Activated naive CD8-positive, alpha-beta T cell treated with anti-CD3 and anti-CD28 coated beads, Interleukin-2, amount 10 ng/mL, durations not matched to agents 7 days and 5 days (primary cell): ENCODE data around the gene CC2D1A. TPM values are rescaled to one million over a fixed set of nuclear protein-coding genes. Genes with fewer than 3 reads are reported as not detected.

Source experiments
- ATAC-seq: fragments of 150-1000 bp; cut with Tn5 transposase; one replicate; pipeline ENCODE4 v1.10.0; 2021; ENCODE audit warnings: low read depth, moderate library complexity
- POLR2A ChIA-PET: fragments of 350-600 bp; sonication (Branson Sonifier 250); formaldehyde crosslinking; loops from one replicate; lab custom pipeline; 2021; ENCODE audit warnings: antibody characterized with exemption; lab: Charles Lee
- DNase-seq: peaks from one replicate; pipeline ENCODE4 v3.0.0; 2021
- H3K27ac Mint-ChIP-seq: one replicate; pipeline ENCODE4 v1.8.0; 2022; ENCODE audit warnings: mild to moderate bottlenecking, mixed read lengths
- H3K27me3 Mint-ChIP-seq: one replicate; pipeline ENCODE4 v1.8.0; 2022; ENCODE audit warnings: mild to moderate bottlenecking, moderate library complexity, mixed read lengths
- H3K36me3 Mint-ChIP-seq: one replicate; pipeline ENCODE4 v1.8.0; 2021; ENCODE audit warnings: mild to moderate bottlenecking, mixed read lengths
- H3K4me1 Mint-ChIP-seq: one replicate; pipeline ENCODE4 v1.8.0; 2021; ENCODE audit warnings: mixed read lengths
- H3K4me3 Mint-ChIP-seq: one replicate; pipeline ENCODE4 v1.8.0; 2022; ENCODE audit warnings: mild to moderate bottlenecking, moderate library complexity, mixed read lengths
- H3K9me3 Mint-ChIP-seq: one replicate; pipeline ENCODE4 v1.8.0; 2021; ENCODE audit warnings: mixed read lengths
- total RNA-seq, 2 experiments: library from RNA; stranded (reverse); gene quantifications; one replicate each; pipeline ENCODE4 v1.2.3, GENCODE V29; 2021

The CC2D1A gene
- total RNA-seq, 2 experiments from 2014 or later = 34.7 to 34.8 TPM

- Mint-ChIP-seq H3K4me1 (peaks cover 42% of the 10 kb centered on the region), H3K9me3 (no peaks in the 10 kb centered on the region), H3K27ac (peak overlapping the region; percentile 66), H3K4me3 (peak overlapping the region; percentile 62), H3K27me3 (no peaks in the 10 kb centered on the region), H3K36me3 (no peaks in the 10 kb centered on the region)
- POLR2A ChIA-PET = interaction anchor here (0.5 to 3.8 kb wide), 18 partner anchors 24 to 255 kb away, joined by 3 to 19 read pairs (median 3); partner anchors contain the start of genes ASF1B, BRME1, CC2D1A and DCAF15
- ATAC-seq = peak; percentile 10
- peak; percentile 67 for DNase-seq
Measured at GRCh38 chr19:13881692-13882418, 24.1 kb upstream of the CC2D1A start.

GRCh38 chr19:13882419-13882795 lies 23.6 kb upstream of the CC2D1A start:
- ATAC-seq (no peak), DNase-seq (no peak)
- Mint-ChIP-seq H3K9me3 (no peaks in the 10 kb centered on the region), H3K27me3 (no peaks in the 10 kb centered on the region), H3K27ac (peak overlapping the region; percentile 66), H3K4me3 (peak overlapping the region; percentile 62), H3K36me3 (no peaks in the 10 kb centered on the region), H3K4me1 (peaks cover 47% of the 10 kb centered on the region)
- POLR2A ChIA-PET = interaction anchor here (0.9 to 3.8 kb wide), 13 partner anchors 23 to 254 kb away, joined by 3 to 19 read pairs (median 3); partner anchors contain the start of genes ASF1B, BRME1, CC2D1A and DCAF15

GRCh38 chr19:13882836-13883235 lies 23.2 kb upstream of the CC2D1A start:
- ATAC-seq = no peak
- H3K9me3 Mint-ChIP-seq = no peaks in the 10 kb centered on the region
- H3K27ac Mint-ChIP-seq = no peak overlapping the region
- H3K36me3 Mint-ChIP-seq = no peaks in the 10 kb centered on the region
- H3K27me3 Mint-ChIP-seq = no peaks in the 10 kb centered on the region
- peaks cover 49% of the 10 kb centered on the region for H3K4me1 Mint-ChIP-seq
- POLR2A ChIA-PET = interaction anchor here (0.6 to 3.8 kb wide), 9 partner anchors 11 to 254 kb away, joined by 3 to 19 read pairs (median 4); partner anchors contain the start of genes ASF1B, BRME1, CC2D1A and MISP3
- DNase-seq = no peak
- H3K4me3 Mint-ChIP-seq = peak overlapping the region; percentile 42

DNA sequence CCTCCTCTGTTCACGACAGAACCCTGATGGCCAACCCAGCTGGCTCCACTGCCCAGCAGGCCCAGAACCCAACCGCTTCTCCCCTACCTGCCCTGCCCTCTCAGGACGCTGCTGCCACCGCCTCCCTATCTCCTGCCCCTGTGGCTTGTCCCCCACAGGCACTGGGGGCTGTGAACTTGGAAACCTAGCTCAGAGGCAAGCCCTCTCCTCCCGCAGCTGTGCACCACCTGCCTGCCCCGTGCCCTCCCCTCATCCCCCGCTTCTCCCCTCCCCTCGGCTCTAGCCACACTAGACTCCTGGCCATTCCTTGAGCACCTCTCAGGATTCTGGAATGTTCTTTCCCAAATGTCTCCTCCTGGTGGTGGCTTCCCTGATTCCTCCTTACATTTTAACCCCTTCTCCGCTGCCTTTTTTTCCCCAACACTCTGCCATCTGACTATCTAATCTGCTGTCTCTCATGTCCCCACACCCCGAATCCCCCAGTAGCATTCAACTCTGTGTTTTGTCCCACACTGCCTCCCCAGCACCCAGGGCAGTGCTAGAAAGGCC lies 22.4 kb upstream of the CC2D1A start:
- no peak for ATAC-seq
- Mint-ChIP-seq H3K27me3 (no peaks in the 10 kb centered on the region), H3K9me3 (no peaks in the 10 kb centered on the region), H3K27ac (peak overlapping the region; percentile 33), H3K4me1 (peaks cover 49% of the 10 kb centered on the region), H3K4me3 (no peak overlapping the region), H3K36me3 (no peaks in the 10 kb centered on the region)
- POLR2A ChIA-PET = interaction anchor here (0.6 to 2.0 kb wide), 4 partner anchors 11 to 164 kb away, joined by 3 to 6 read pairs (median 4); partner anchors contain the start of genes BRME1 and CC2D1A
- no peak for DNase-seq

DNA sequence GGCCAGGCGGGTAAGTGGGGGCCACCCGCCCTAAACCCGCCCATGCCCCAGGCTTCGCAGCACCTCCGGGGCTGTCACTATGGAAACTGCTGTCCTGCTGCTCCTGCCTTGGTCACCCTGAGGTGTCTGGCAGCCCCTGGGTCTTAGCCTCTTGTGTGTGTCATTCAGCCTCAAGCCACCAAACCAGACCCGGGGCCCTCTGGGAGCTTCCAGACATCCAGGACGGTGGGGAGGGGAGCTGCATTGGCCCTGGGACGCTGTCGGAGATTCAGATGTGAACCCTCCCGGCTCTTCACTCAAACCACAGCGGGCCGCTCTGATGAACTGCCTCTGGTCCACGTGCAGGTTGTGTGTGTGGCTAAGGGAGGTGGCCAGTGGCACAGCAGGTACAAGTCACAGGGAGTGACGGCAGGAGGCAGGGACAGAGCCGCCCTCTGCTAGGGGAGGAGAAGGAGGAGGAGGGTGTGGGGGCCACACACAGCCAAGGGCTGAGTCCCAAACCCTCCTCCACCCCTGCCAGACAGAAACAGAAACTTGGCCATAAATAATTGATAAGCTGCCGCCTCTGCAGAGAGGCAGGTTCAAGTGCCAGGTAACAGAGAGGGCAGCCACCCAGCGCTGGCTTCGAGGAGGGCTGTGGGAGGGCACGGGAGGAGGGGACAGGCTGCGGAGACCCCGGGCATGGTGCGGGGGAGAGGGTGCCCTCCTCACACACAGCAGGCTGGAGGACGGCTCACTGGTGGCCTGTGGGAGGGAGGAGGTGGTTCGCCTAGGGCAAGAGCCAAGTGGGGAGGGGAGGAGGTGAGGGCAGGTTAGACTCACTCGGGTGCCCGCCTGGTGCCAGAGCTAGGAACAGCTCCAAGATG lies 21.0 kb upstream of the CC2D1A start:
- DNase-seq (no peak), ATAC-seq (no peak)
- H3K4me1 Mint-ChIP-seq = peaks cover 48% of the 10 kb centered on the region
- H3K27ac Mint-ChIP-seq = no peak overlapping the region
- POLR2A ChIA-PET = interaction anchor here (2.5 kb wide), 1 partner anchor 147 kb away, joined by 6 read pairs; the partner anchor contains the start of gene IL27RA
- H3K36me3 Mint-ChIP-seq = no peaks in the 10 kb centered on the region
- H3K4me3 Mint-ChIP-seq = no peak overlapping the region
- no peaks in the 10 kb centered on the region for H3K27me3 Mint-ChIP-seq
- H3K9me3 Mint-ChIP-seq = no peaks in the 10 kb centered on the region

DNA sequence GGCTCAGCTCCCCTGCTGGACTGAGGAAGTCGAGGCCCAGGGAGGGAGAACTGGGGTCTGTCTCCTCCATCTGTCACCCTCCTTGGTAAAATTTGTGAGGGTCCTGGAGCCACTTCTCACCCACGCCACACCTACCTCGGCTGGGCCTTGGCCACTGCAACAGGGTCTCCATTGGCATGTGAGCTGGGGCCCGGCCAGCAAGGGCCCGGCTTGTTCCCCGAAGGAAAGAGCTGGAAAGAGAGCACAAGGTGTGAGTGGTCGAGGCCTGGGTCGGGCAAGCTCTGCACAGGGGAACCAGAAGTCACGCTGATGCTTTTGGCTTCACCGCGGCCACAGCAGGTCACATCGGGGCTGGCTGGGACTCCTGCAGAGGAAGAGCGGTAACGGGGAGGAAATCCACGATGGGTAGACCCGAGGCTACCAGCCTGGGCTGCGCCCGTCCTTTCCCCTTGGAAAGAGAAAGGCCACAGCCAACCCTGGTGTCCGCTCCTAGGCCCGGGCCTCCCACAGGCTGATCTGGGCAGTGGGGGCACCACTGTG lies 20.1 kb upstream of the CC2D1A start:
- peaks cover 41% of the 10 kb centered on the region for H3K4me1 Mint-ChIP-seq

DNA sequence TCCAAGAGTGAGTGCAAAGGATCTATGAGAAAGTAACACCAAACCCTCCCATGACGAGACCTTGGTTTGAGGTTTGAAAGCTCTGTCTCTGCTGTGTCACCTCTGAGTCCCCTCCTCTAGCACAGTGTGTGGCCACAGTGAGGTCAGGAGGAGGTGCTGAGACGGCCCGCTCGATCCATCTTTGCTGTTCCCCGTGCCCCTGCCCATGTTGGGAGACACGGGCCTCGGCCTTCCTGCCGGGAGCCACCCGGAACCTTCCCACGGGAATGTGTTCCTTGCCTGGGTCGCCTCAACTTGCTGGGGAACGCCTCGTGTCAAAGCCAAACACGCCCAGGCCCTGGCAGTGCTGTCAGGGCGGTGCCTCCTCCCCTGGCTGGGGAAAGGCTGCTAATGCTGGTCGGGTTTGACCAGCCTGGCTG lies 19.0 kb upstream of the CC2D1A start:
- peaks cover 30% of the 10 kb centered on the region for H3K4me1 Mint-ChIP-seq
- no peaks in the 10 kb centered on the region for H3K27me3 Mint-ChIP-seq
- ATAC-seq = peak; percentile 67
- POLR2A ChIA-PET = interaction anchor here (0.7 to 2.5 kb wide), 2 partner anchors 11 to 145 kb away, joined by 6 read pairs; partner anchors contain the start of gene IL27RA
- no peaks in the 10 kb centered on the region for H3K36me3 Mint-ChIP-seq
- no peak overlapping the region for H3K27ac Mint-ChIP-seq
- DNase-seq = no peak
- no peaks in the 10 kb centered on the region for H3K9me3 Mint-ChIP-seq
- H3K4me3 Mint-ChIP-seq = no peak overlapping the region

More for the DNA sequence above, 20.1 kb upstream of the CC2D1A start:
- Mint-ChIP-seq H3K9me3 (no peaks in the 10 kb centered on the region), H3K36me3 (no peaks in the 10 kb centered on the region), H3K27ac (peak overlapping the region; percentile 42), H3K4me3 (no peak overlapping the region), H3K27me3 (no peaks in the 10 kb centered on the region)
- POLR2A ChIA-PET = interaction anchor here (2.5 kb wide), 1 partner anchor 146 kb away, joined by 6 read pairs; the partner anchor contains the start of gene IL27RA
- ATAC-seq (no peak), DNase-seq (no peak)

DNA sequence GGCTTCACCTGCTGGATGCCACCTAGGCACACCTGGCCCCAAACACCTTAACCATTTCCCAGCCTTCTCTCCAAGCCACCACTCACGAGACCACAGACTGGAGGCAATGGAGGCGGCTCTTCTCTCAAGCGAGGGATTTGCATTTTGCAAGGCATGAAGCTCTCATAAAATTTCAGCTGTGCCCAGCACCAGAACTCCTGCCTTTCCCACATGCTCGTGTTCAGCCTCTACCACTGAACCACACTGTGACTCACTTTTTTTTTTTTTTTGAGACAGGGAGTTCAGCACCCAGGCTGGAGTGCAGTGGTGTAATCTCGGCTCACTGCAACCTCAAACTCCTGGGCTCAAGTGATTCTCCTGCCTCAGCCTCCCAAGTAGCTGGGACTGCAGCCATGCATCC lies 18.5 kb upstream of the CC2D1A start:
- H3K27me3 Mint-ChIP-seq = no peaks in the 10 kb centered on the region
- DNase-seq (no peak), ATAC-seq (no peak)
- H3K9me3 Mint-ChIP-seq = no peaks in the 10 kb centered on the region
- H3K36me3 Mint-ChIP-seq = no peaks in the 10 kb centered on the region
- H3K27ac Mint-ChIP-seq = no peak overlapping the region
- no peak overlapping the region for H3K4me3 Mint-ChIP-seq
- POLR2A ChIA-PET = interaction anchor here (0.7 to 2.5 kb wide), 2 partner anchors 47 to 144 kb away, joined by 4 to 6 read pairs; partner anchors contain the start of gene IL27RA
- H3K4me1 Mint-ChIP-seq = peaks cover 25% of the 10 kb centered on the region

- Mint-ChIP-seq H3K4me3 (no peak overlapping the region), H3K36me3 (no peaks in the 10 kb centered on the region), H3K27me3 (no peaks in the 10 kb centered on the region), H3K27ac (no peak overlapping the region), H3K4me1 (peaks cover 22% of the 10 kb centered on the region), H3K9me3 (no peaks in the 10 kb centered on the region)
- POLR2A ChIA-PET = interaction anchor here (0.7 to 0.9 kb wide), 2 partner anchors 14 to 46 kb away, joined by 4 to 5 read pairs; no protein-coding TSS in a partner anchor
- DNase-seq (no peak), ATAC-seq (no peak)
Measured at GRCh38 chr19:13888281-13888680, 17.7 kb upstream of the CC2D1A start.

GRCh38 chr19:13890136-13890535 lies 15.9 kb upstream of the CC2D1A start:
- no peaks in the 10 kb centered on the region for H3K36me3 Mint-ChIP-seq
- POLR2A ChIA-PET = no interaction called here
- no peaks in the 10 kb centered on the region for H3K9me3 Mint-ChIP-seq
- no peaks in the 10 kb centered on the region for H3K27me3 Mint-ChIP-seq
- H3K27ac Mint-ChIP-seq = no peak overlapping the region
- peaks cover 18% of the 10 kb centered on the region for H3K4me1 Mint-ChIP-seq
- H3K4me3 Mint-ChIP-seq = no peak overlapping the region
- DNase-seq (no peak), ATAC-seq (no peak)

- Mint-ChIP-seq H3K4me3 (no peak overlapping the region), H3K4me1 (no peaks in the 10 kb centered on the region), H3K36me3 (no peaks in the 10 kb centered on the region), H3K9me3 (no peaks in the 10 kb centered on the region), H3K27ac (no peak overlapping the region), H3K27me3 (no peaks in the 10 kb centered on the region)
- DNase-seq (no peak), ATAC-seq (no peak)
- POLR2A ChIA-PET = interaction anchor here (0.6 kb wide), 1 partner anchor 142 kb away, joined by 3 read pairs; no protein-coding TSS in a partner anchor
Measured at GRCh38 chr19:13892870-13893269, 13.1 kb upstream of the CC2D1A start.

- H3K4me3 Mint-ChIP-seq = no peak overlapping the region
- peaks cover 3% of the 10 kb centered on the region for H3K4me1 Mint-ChIP-seq
- no peak for ATAC-seq
- H3K27me3 Mint-ChIP-seq = no peaks in the 10 kb centered on the region
- H3K36me3 Mint-ChIP-seq = no peaks in the 10 kb centered on the region
- no peak overlapping the region for H3K27ac Mint-ChIP-seq
- POLR2A ChIA-PET = no interaction called here
- H3K9me3 Mint-ChIP-seq = no peaks in the 10 kb centered on the region
- no peak for DNase-seq
Measured at GRCh38 chr19:13894552-13894951, 11.4 kb upstream of the CC2D1A start.
